Psoas muscle (tissue), 8 donors: ENCODE data around the gene LPGAT1. TPM values are rescaled to one million over a fixed set of nuclear protein-coding genes. Genes with fewer than 3 reads are reported as not detected.

Experiments used
- ATAC-seq, 4 donors: fragments of 200-7000 bp; cut with Tn5 transposase; one replicate each; pipeline ENCODE4 v1.9.1; 2020; ENCODE audit warnings: moderate library complexity in 3 of 4, mild to moderate bottlenecking in 2 of 4
- DNase-seq, 2 donors: peaks; one replicate each; pipeline ENCODE4 v3.0.0-alpha.2; 2020
- H3K27ac ChIP-seq: fragments of 200-600 bp; one replicate; pipeline ENCODE4 v1.8.0; 2022
- H3K27me3 ChIP-seq, 3 donors: fragments of 200-600 bp in 1 of 3; one replicate each; pipeline versions ENCODE4 v1.6.1 to v1.8.0; 2013 to 2022; ENCODE audit warnings: low read length in 2 of 3, mild to moderate bottlenecking in 2 of 3, moderate library complexity in 1 of 3; ENCODE audit not compliant: insufficient read depth in 3 of 3
- H3K36me3 ChIP-seq, 2 donors: fragments of 200-600 bp in 1 of 2; one replicate each; pipeline versions ENCODE4 v1.6.1 to v1.8.0; 2013 to 2022; ENCODE audit warnings: low read depth in 1 of 2, mild to moderate bottlenecking in 1 of 2, moderate library complexity in 1 of 2; ENCODE audit not compliant: insufficient read depth in 1 of 2
- H3K4me1 ChIP-seq: fragments of 200-600 bp; one replicate; pipeline ENCODE4 v1.8.0; 2022
- H3K4me3 ChIP-seq: fragments of 200-600 bp; one replicate; pipeline ENCODE4 v1.8.0; 2022; ENCODE audit warnings: mild to moderate bottlenecking
- H3K9me3 ChIP-seq: fragments of 200-600 bp; one replicate; pipeline ENCODE4 v1.8.0; 2022
- CTCF ChIP-seq: fragments of 200-600 bp; IDR thresholded peaks from one replicate; pipeline ENCODE4 v1.8.0; 2022; ENCODE audit warnings: antibody characterized with exemption
- WGBS, 3 donors: extraction: QIAGEN DNeasy Blood & Tissue Kit; methylation state at CpG; one replicate each; pipeline versions ENCODE4 v1.1.6 to v1.1.7; 2013; 5-methylcytosine and 5-hydroxymethylcytosine counted together
- intact Hi-C, 2 donors: fragments of 100-400 bp; cut with DNase I; formaldehyde crosslinking; loops; one replicate each; pipeline versions ENCODE4 v1.11.0 to v1.14.2; 2022
- polyA plus RNA-seq, 3 donors: library from polyadenylated mRNA; stranded (reverse); fragments of 200-250 nt; gene quantifications; one replicate each; pipeline ENCODE4 v1.2.3, GENCODE V29; 2013
- total RNA-seq, 4 donors: library from RNA; stranded (reverse); fragmentation: NEBNext Ultra II Directional in 2 of 4; extraction: Animal tissue kit (Norgen Biotek cat#: 25700) in 2 of 4; gene quantifications; one replicate each; pipeline versions ENCODE4 v1.2.1 to v1.2.4, GENCODE V29; 2021 to 2023
- donor health status: healthy with polysubstance abuse.
- donor health status: DM: no; HTN: no; CAD: no; lungs with moderate emphysema.
- donor health status: Bipolar disorder and iron deficiency.
- donor health status: healthy.
- donor health status: DM: yes; HTN: yes; CAD: no.
- donor health status: DM: no; HTN: no; CAD: no.
- donor health status: DM: no; HTN: no; CAD: no.
- donor health status: DM: yes; HTN: yes; CAD: no.

LPGAT1 gene
- total and polyA plus RNA-seq, 7 donors = 6.2 to 26.2 (median 19.3) TPM

- 39 to 61% (median 55%) methylated on average over 2 of the region's 2 CpGs for WGBS, 3 donors
- no peaks in the 10 kb centered on the region for H3K27me3 ChIP-seq
- H3K4me1 ChIP-seq = no peaks in the 10 kb centered on the region
- peaks cover 3% of the 10 kb centered on the region for H3K9me3 ChIP-seq
- TF ChIP-seq CTCF = no peak
- H3K27ac ChIP-seq = no peak overlapping the region
- DNase-seq (no peak), ATAC-seq (no peak)
- H3K36me3 ChIP-seq = peaks cover 7 to 32% of the 10 kb centered on the region in 2 donors
- intact Hi-C loops = no loop called here
- H3K4me3 ChIP-seq = no peak overlapping the region
Measured at GRCh38 chr1:211752951-211753486, 77.5 kb downstream of the LPGAT1 start.

DNA sequence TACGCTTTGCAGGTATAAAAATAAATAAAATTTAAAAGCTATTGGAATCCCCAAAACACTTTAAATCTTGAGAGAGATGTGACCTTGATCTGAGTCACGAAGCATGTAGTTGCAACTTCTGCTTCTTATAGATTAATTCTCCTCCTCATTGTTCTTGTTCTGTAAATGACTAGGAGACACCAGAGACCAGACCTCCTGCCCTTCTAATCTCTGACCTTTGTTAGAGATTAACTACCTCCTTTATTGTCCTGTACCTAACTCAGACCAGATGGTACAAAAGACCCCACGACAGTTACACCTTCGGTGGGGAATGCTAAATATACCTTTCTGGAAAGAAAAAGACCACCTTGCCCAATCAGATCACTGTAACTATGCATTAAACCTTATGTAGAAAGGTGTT lies 78.2 kb downstream of the LPGAT1 start:
- no peaks in the 10 kb centered on the region for H3K27me3 ChIP-seq
- ATAC-seq (no peak), DNase-seq (no peak)
- no peak for TF ChIP-seq CTCF
- intact Hi-C loops = no loop called here
- H3K4me1 ChIP-seq = no peaks in the 10 kb centered on the region
- no peak overlapping the region for H3K27ac ChIP-seq
- H3K36me3 ChIP-seq = peaks cover 7 to 39% of the 10 kb centered on the region in 2 donors
- no peak overlapping the region for H3K4me3 ChIP-seq
- 78 to 91% (median 81%) methylated on average over 4 of the region's 4 CpGs for WGBS, 3 donors
- H3K9me3 ChIP-seq = no peaks in the 10 kb centered on the region

- intact Hi-C loops = no loop called here
- H3K36me3 ChIP-seq = peaks cover 7 to 46% of the 10 kb centered on the region in 2 donors
- no peak for DNase-seq
- TF ChIP-seq CTCF = no peak
- H3K9me3 ChIP-seq = no peaks in the 10 kb centered on the region
- no peak overlapping the region for H3K4me3 ChIP-seq
- no peak overlapping the region for H3K27ac ChIP-seq
- no peaks in the 10 kb centered on the region for H3K4me1 ChIP-seq
- WGBS, 3 donors = 84 to 92% (median 86%) methylated on average over 3 of the region's 3 CpGs
- no peak for ATAC-seq
- H3K27me3 ChIP-seq = no peaks in the 10 kb centered on the region
Measured at GRCh38 chr1:211751438-211751837, 79.1 kb downstream of the LPGAT1 start.

GRCh38 chr1:211750599-211750998 lies 80.0 kb downstream of the LPGAT1 start:
- Histone ChIP-seq H3K4me3 (no peak overlapping the region), H3K36me3 (peaks cover 7 to 50% of the 10 kb centered on the region in 2 donors), H3K4me1 (no peaks in the 10 kb centered on the region), H3K9me3 (no peaks in the 10 kb centered on the region), H3K27ac (no peak overlapping the region), H3K27me3 (no peaks in the 10 kb centered on the region)
- no peak for TF ChIP-seq CTCF
- 43 to 51% (median 48%) methylated on average over 1 of the region's 1 CpG for WGBS, 3 donors
- ATAC-seq (no peak), DNase-seq (no peak)
- intact Hi-C loops = no loop called here

- H3K27me3 ChIP-seq = no peaks in the 10 kb centered on the region
- TF ChIP-seq CTCF = no peak
- intact Hi-C loops = no loop called here
- H3K4me3 ChIP-seq = no peak overlapping the region
- no peak for DNase-seq
- ATAC-seq = no peak
- peaks cover 7 to 52% of the 10 kb centered on the region in 2 donors for H3K36me3 ChIP-seq
- H3K4me1 ChIP-seq = no peaks in the 10 kb centered on the region
- 82 to 87% (median 84%) methylated on average over 3 of the region's 3 CpGs for WGBS, 3 donors
- no peaks in the 10 kb centered on the region for H3K9me3 ChIP-seq
- no peak overlapping the region for H3K27ac ChIP-seq
Measured at GRCh38 chr1:211749251-211749650, 81.3 kb downstream of the LPGAT1 start.
